H1 (cell line): ENCODE data around the gene RPL37. TPM values are rescaled to one million over a fixed set of nuclear protein-coding genes. Genes with fewer than 3 reads are reported as not detected.

Experiments used
- CTCF ChIA-PET: fragments of 300-600 bp; sonication (Branson Sonifier 250); formaldehyde crosslinking; loops from one replicate; lab custom pipeline; 2021; ENCODE audit not compliant: partially characterized antibody; lab: Charles Lee
- POLR2A ChIA-PET: fragments of 300-600 bp; sonication (Branson Sonifier 250); formaldehyde crosslinking; loops from one replicate; lab custom pipeline; 2021; ENCODE audit warnings: inconsistent platforms; ENCODE audit not compliant: partially characterized antibody; lab: Charles Lee
- DNase-seq, 2 experiments: peaks; one replicate each; pipeline versions ENCODE4 v3.0.0 to v3.0.0-alpha.2; 2010 to 2022; ENCODE audit warnings: low spot score in 2 of 2, low read depth in 1 of 2, mixed read lengths in 1 of 2
- FAIRE-seq: peaks from 2 replicates; lab custom pipeline; 2011; peaks lifted over from hg19 to GRCh38; lab: Jason Lieb, UNC
- H2AFZ ChIP-seq: 2 replicates; pipeline ENCODE4 v1.8.1; 2012; ENCODE audit warnings: low read length, inconsistent platforms
- H2AK5ac ChIP-seq: 2 replicates; pipeline ENCODE4 v1.6.1; 2013; ENCODE audit warnings: low read depth, low read length
- H2BK120ac ChIP-seq: replicated peaks from 2 replicates; pipeline ENCODE3; 2013; ENCODE audit warnings: low read depth, low read length, inconsistent platforms
- H2BK12ac ChIP-seq: 2 replicates; pipeline ENCODE4 v1.6.1; 2013; ENCODE audit warnings: low read depth, low read length
- H2BK15ac ChIP-seq: 2 replicates; pipeline ENCODE4 v1.6.1; 2013; ENCODE audit warnings: low read length
- H2BK20ac ChIP-seq: 2 replicates; pipeline ENCODE4 v1.6.1; 2013; ENCODE audit warnings: low read length
- H2BK5ac ChIP-seq: 2 replicates; pipeline ENCODE4 v1.6.1; 2013; ENCODE audit warnings: low read depth, low read length
- H3K14ac ChIP-seq: 2 replicates; pipeline ENCODE4 v1.6.1; 2013; ENCODE audit warnings: inconsistent platforms; ENCODE audit not compliant: insufficient read length
- H3K18ac ChIP-seq: 2 replicates; pipeline ENCODE4 v1.6.1; 2013; ENCODE audit warnings: low read length; ENCODE audit errors: extremely low read depth
- H3K23ac ChIP-seq: 2 replicates; pipeline ENCODE4 v1.6.1; 2013; ENCODE audit warnings: inconsistent platforms; ENCODE audit not compliant: insufficient read length
- H3K23me2 ChIP-seq: 2 replicates; pipeline ENCODE4 v1.6.1; 2013; ENCODE audit warnings: low read depth, low read length
- H3K27ac ChIP-seq: 2 replicates; pipeline ENCODE4 v1.6.1; 2011; ENCODE audit warnings: low read depth, low read length, inconsistent platforms
- H3K27me3 ChIP-seq, 4 experiments: replicated peaks in 1 of 4; 1 replicate in 1 of 4; 2 replicates in 3 of 4; pipeline versions ENCODE4 v1.6.1 to v1.8.1; 2011 to 2013; ENCODE audit warnings: low read length in 3 of 4, mild to moderate bottlenecking in 3 of 4, inconsistent platforms in 2 of 4, mixed read lengths in 2 of 4, moderate library complexity in 1 of 4; ENCODE audit not compliant: control insufficient read depth in 3 of 4, insufficient read depth in 3 of 4; ENCODE audit errors: extremely low read depth in 1 of 4
- H3K36me3 ChIP-seq, 4 experiments: 2 replicates each; pipeline versions ENCODE4 v1.6.1 to v1.8.1; 2011 to 2013; ENCODE audit warnings: mild to moderate bottlenecking in 4 of 4, low read length in 3 of 4, moderate library complexity in 2 of 4, control low read depth in 1 of 4, inconsistent platforms in 1 of 4; ENCODE audit not compliant: insufficient read depth in 4 of 4, control insufficient read depth in 2 of 4
- H3K4ac ChIP-seq: replicated peaks from 2 replicates; pipeline ENCODE3; 2013; ENCODE audit warnings: low read length, low read depth, mixed read lengths, inconsistent platforms; ENCODE audit not compliant: insufficient read length
- H3K4me1 ChIP-seq, 4 experiments: replicated peaks in 1 of 4; 1 replicate in 1 of 4; 2 replicates in 3 of 4; pipeline versions ENCODE4 v1.6.1 to v1.8.1; 2011 to 2013; ENCODE audit warnings: low read length in 3 of 4, inconsistent platforms in 2 of 4, mixed read lengths in 1 of 4; ENCODE audit not compliant: insufficient read depth in 4 of 4, control insufficient read depth in 3 of 4
- H3K4me2 ChIP-seq, 2 experiments: 2 replicates each; pipeline versions ENCODE4 v1.6.1 to v1.8.1; 2011 to 2013; ENCODE audit warnings: low read depth in 2 of 2, low read length in 2 of 2, control low read depth in 1 of 2, inconsistent platforms in 1 of 2, mild to moderate bottlenecking in 1 of 2; ENCODE audit not compliant: insufficient read depth in 1 of 2
- H3K4me3 ChIP-seq, 4 experiments: fragments of 200-600, 300-600 bp in 1 of 4; sonication (generic), shearing (Covaris generic), sonication (Bioruptor Twin) in 1 of 4; 2 replicates each; pipeline versions ENCODE4 v1.5.1 to v1.8.1; 2011 to 2016; ENCODE audit warnings: low read length in 4 of 4, low read depth in 3 of 4, control low read depth in 2 of 4, inconsistent platforms in 2 of 4, mild to moderate bottlenecking in 2 of 4, mixed read lengths in 1 of 4, moderate library complexity in 1 of 4; ENCODE audit not compliant: insufficient read depth in 2 of 4; ENCODE audit errors: extremely low read depth in 1 of 4
- H3K56ac ChIP-seq: replicated peaks from 2 replicates; pipeline ENCODE3; 2013; ENCODE audit warnings: low read depth, mild to moderate bottlenecking, mixed read lengths, low read length, inconsistent platforms; ENCODE audit not compliant: insufficient read length
- H3K79me1 ChIP-seq: 2 replicates; pipeline ENCODE4 v1.6.1; 2013; ENCODE audit warnings: low read depth, low read length, control low read depth
- H3K79me2 ChIP-seq, 2 experiments: 2 replicates each; pipeline versions ENCODE4 v1.6.1 to v1.8.1; 2012 to 2013; ENCODE audit warnings: low read length in 2 of 2, mild to moderate bottlenecking in 2 of 2, inconsistent platforms in 1 of 2; ENCODE audit not compliant: insufficient read depth in 2 of 2, control insufficient read depth in 1 of 2
- H3K9ac ChIP-seq, 4 experiments: replicated peaks in 1 of 4; 1 replicate in 1 of 4; 2 replicates in 3 of 4; pipeline versions ENCODE4 v1.6.1 to v1.8.1; 2011 to 2013; ENCODE audit warnings: low read depth in 3 of 4, low read length in 3 of 4, control low read depth in 2 of 4, mild to moderate bottlenecking in 2 of 4, moderate library complexity in 2 of 4, inconsistent platforms in 1 of 4; ENCODE audit errors: extremely low read depth in 1 of 4
- H3K9me3 ChIP-seq, 2 experiments: 2 replicates each; pipeline versions ENCODE4 v1.6.1 to v1.8.1; 2012 to 2013; ENCODE audit warnings: mild to moderate bottlenecking in 2 of 2, moderate library complexity in 2 of 2, control low read depth in 1 of 2, inconsistent platforms in 1 of 2, low read depth in 1 of 2, low read length in 1 of 2, mixed read lengths in 1 of 2; ENCODE audit not compliant: insufficient read depth in 2 of 2
- H4K20me1 ChIP-seq, 2 experiments: replicated peaks in 1 of 2; 2 replicates each; pipeline versions ENCODE3 to v1.8.1; 2011 to 2013; ENCODE audit warnings: inconsistent platforms in 2 of 2, low read length in 2 of 2, mild to moderate bottlenecking in 1 of 2; ENCODE audit not compliant: insufficient read depth in 2 of 2, control insufficient read depth in 1 of 2
- H4K5ac ChIP-seq: 2 replicates; pipeline ENCODE4 v1.6.1; 2013; ENCODE audit warnings: low read length, low read depth, mixed read lengths, inconsistent platforms; ENCODE audit not compliant: insufficient read length
- H4K8ac ChIP-seq: 2 replicates; pipeline ENCODE4 v1.8.0; 2013; ENCODE audit warnings: mild to moderate bottlenecking, moderate library complexity, low read length, inconsistent platforms; ENCODE audit not compliant: insufficient read depth; ENCODE audit errors: extremely low read depth
- H4K91ac ChIP-seq: replicated peaks from 2 replicates; pipeline ENCODE3; 2013; ENCODE audit warnings: low read length, mixed read lengths, inconsistent platforms; ENCODE audit not compliant: insufficient read length
- ATF3 ChIP-seq: IDR thresholded peaks from 2 replicates; pipeline ENCODE4 v1.6.1; 2011; ENCODE audit warnings: low read depth, mild to moderate bottlenecking, low read length; ENCODE audit not compliant: insufficient read depth
- BACH1 ChIP-seq: IDR thresholded peaks from 2 replicates; pipeline ENCODE4 v1.6.1; 2012; ENCODE audit warnings: low read length, improper control_type of control experiment
- CHD2 ChIP-seq: IDR thresholded peaks from 2 replicates; pipeline ENCODE4 v1.6.1; 2012; ENCODE audit warnings: low read length, improper control_type of control experiment
- CTBP2 ChIP-seq: IDR thresholded peaks from 2 replicates; pipeline ENCODE4 v1.7.0; 2011; ENCODE audit warnings: borderline replicate concordance, mild to moderate bottlenecking, moderate library complexity, mixed read lengths, low read length; ENCODE audit not compliant: insufficient read depth, insufficient read length
- EGR1 ChIP-seq: IDR thresholded peaks from 2 replicates; pipeline ENCODE4 v1.6.1; 2011; ENCODE audit warnings: low read depth, low read length, borderline replicate concordance
- POLR2A ChIP-seq, 2 experiments: IDR thresholded peaks; 1 replicate in 1 of 2; 2 replicates in 1 of 2; pipeline ENCODE4 v1.6.1; 2011; ENCODE audit warnings: low read depth in 2 of 2, low read length in 2 of 2, mild to moderate bottlenecking in 2 of 2; ENCODE audit errors: control extremely low read depth in 1 of 2
- POLR2AphosphoS5 ChIP-seq: IDR thresholded peaks from 2 replicates; pipeline ENCODE4 v1.6.1; 2011; ENCODE audit warnings: low read depth, low read length
- POU5F1 ChIP-seq: IDR thresholded peaks from 2 replicates; pipeline ENCODE4 v1.6.1; 2011; ENCODE audit warnings: low read depth, mild to moderate bottlenecking, low read length, moderate library complexity
- RNF2 ChIP-seq: fragments of 200-900, 300-1000 bp; sonication (generic); IDR thresholded peaks from 2 replicates; pipeline ENCODE4 v1.7.1; 2016; ENCODE audit warnings: borderline replicate concordance, low read depth, mild to moderate bottlenecking, antibody characterized with exemption, low read length; ENCODE audit not compliant: poor library complexity, severe bottlenecking; ENCODE audit errors: missing control alignments
- SIN3A ChIP-seq, 2 experiments: IDR thresholded peaks in 1 of 2; conservative IDR thresholded peaks in 1 of 2; 2 replicates each; pipeline ENCODE4 v1.6.1; 2011 to 2012; ENCODE audit warnings: low read length in 2 of 2, improper control_type of control experiment in 1 of 2, low read depth in 1 of 2, mild to moderate bottlenecking in 1 of 2
- YY1 ChIP-seq: IDR thresholded peaks from 2 replicates; pipeline ENCODE4 v1.6.1; 2011; ENCODE audit warnings: low read depth, mild to moderate bottlenecking, low read length
- WGBS, 2 experiments: shearing (Covaris generic) in 1 of 2; methylation state at CpG; one replicate each; pipeline versions ENCODE4 v1.1.6 to v1.1.7; 2013 to 2015; ENCODE audit warnings: low lambda C conversion rate in 2 of 2, mixed read lengths in 2 of 2, inconsistent platforms in 1 of 2, low coverage in 1 of 2, missing lambda C conversion rate in 1 of 2; ENCODE audit not compliant: insufficient replicate concordance in 2 of 2, insufficient coverage in 1 of 2, insufficient read length in 1 of 2; ENCODE audit errors: extremely low coverage in 1 of 2, missing lambda C conversion rate in 1 of 2; 5-methylcytosine and 5-hydroxymethylcytosine counted together
- polyA plus RNA-seq, 7 experiments: library from polyadenylated mRNA; depleted of rRNA in 3 of 7; stranded (reverse) in 5 of 7; unstranded in 2 of 7; fragments of >200 nt in 5 of 7; fragments of 200-250 nt in 2 of 7; gene quantifications; 1 replicate in 5 of 7; 2 replicates in 1 of 7; 4 replicates in 1 of 7; pipeline versions ENCODE4 v1.2.1 to v1.2.3, GENCODE V29; 2011 to 2013; ENCODE audit warnings: missing spikeins in 2 of 7, mixed read lengths in 2 of 7
- total RNA-seq: library from RNA; stranded (reverse); fragmentation: NEBNext Ultra II Directional; extraction: Animal tissue kit (Norgen Biotek cat#: 25700); gene quantifications from 2 replicates; pipeline ENCODE4 v1.2.1, GENCODE V29; 2021

Gene RPL37
- total and polyA plus RNA-seq, 2 of the 8 experiments (the other 6 are each of a cell fraction or from before 2014, with no cell fraction given): 467 to 1,534 TPM

- no peak overlapping the region for H2BK12ac ChIP-seq
- peaks cover 11 to 31% of the 10 kb centered on the region in 2 experiments for H4K20me1 ChIP-seq
- no peak overlapping the region for H3K18ac ChIP-seq
- H3K4ac ChIP-seq: no peak overlapping the region
- H2BK20ac ChIP-seq: no peak overlapping the region
- peaks cover 51 to 88% (median 78%) of the 10 kb centered on the region in 4 experiments for H3K36me3 ChIP-seq
- H3K23ac ChIP-seq: no peak overlapping the region
- H2BK120ac ChIP-seq: no peak overlapping the region
- DNase-seq (no peak), FAIRE-seq (no peak)
- H3K14ac ChIP-seq: no peak overlapping the region
- H4K91ac ChIP-seq: no peak overlapping the region
- no peak overlapping the region for H2AFZ ChIP-seq
- no peak overlapping the region for H3K4me2 ChIP-seq
- POLR2A ChIA-PET: interaction anchor here (0.7 to 16.9 kb wide), 24 partner anchors 6 to 1863 kb away, joined by 3 to 372 read pairs (median 4); partner anchors contain the start of genes CARD6 and PTGER4
- CTCF ChIA-PET: interaction anchor here (0.7 kb wide), 1 partner anchor 63 kb away, joined by 3 read pairs; no protein-coding TSS in a partner anchor
- H4K8ac ChIP-seq: no peak overlapping the region
- no peak overlapping the region for H3K27ac ChIP-seq
- H2BK15ac ChIP-seq: no peak overlapping the region
- H2AK5ac ChIP-seq: no peak overlapping the region
- H3K23me2 ChIP-seq: peaks cover 6% of the 10 kb centered on the region; the same call in 1 of the 2 replicates
- no peak overlapping the region for H4K5ac ChIP-seq
- H3K4me3 ChIP-seq: no peak overlapping the region
- no peak overlapping the region for H3K56ac ChIP-seq
- no peaks in the 10 kb centered on the region for H3K27me3 ChIP-seq
- no peaks in the 10 kb centered on the region for H3K9me3 ChIP-seq
- WGBS, 2 experiments: 89% methylated on average over 13 of the region's 13 CpGs; no CpG with 5 or more reads in 1 of the 2 experiments
- H3K9ac ChIP-seq: no peak overlapping the region
- H3K79me1 ChIP-seq: 0 out of 2 replicates have a peak, but pooled peaks cover 2% of the 10 kb centered on the region
- peaks cover 17 to 46% of the 10 kb centered on the region in 2 experiments for H3K79me2 ChIP-seq
- H3K4me1 ChIP-seq: peaks cover 0 to 7% (median 1%) of the 10 kb centered on the region in 4 experiments; a peak in 2 of 7 replicates
- H2BK5ac ChIP-seq: no peak overlapping the region
- no peak for TF ChIP-seq BACH1
- peak; percentile 90; the same call in 1 of the 2 replicates for TF ChIP-seq POLR2AphosphoS5
- peak; percentile 17 to 73; a peak in 2 of 3 replicates for TF ChIP-seq POLR2A (IDR thresholded peaks at IDR 0.05; ENCODE audit: control extremely low read depth in 1 of 2, low read depth in 2 of 2, low read length in 2 of 2)
- TF ChIP-seq EGR1: no peak
- TF ChIP-seq CHD2: no peak
- no peak for TF ChIP-seq SIN3A (conservative IDR thresholded peaks at IDR 0.05 in 1 of 2, IDR thresholded peaks at IDR 0.05 in 1 of 2; ENCODE audit: low read depth in 1 of 2, low read length in 2 of 2)
- TF ChIP-seq YY1: no peak
- no peak for TF ChIP-seq CTBP2
- no peak for TF ChIP-seq RNF2
- TF ChIP-seq ATF3: no peak
- TF ChIP-seq POU5F1: no peak
Measured at GRCh38 chr5:40829748-40830533, 5.1 kb downstream of the RPL37 start.
